ENCODE measurements around the gene MUC21.

The MUC21 gene

DNA sequence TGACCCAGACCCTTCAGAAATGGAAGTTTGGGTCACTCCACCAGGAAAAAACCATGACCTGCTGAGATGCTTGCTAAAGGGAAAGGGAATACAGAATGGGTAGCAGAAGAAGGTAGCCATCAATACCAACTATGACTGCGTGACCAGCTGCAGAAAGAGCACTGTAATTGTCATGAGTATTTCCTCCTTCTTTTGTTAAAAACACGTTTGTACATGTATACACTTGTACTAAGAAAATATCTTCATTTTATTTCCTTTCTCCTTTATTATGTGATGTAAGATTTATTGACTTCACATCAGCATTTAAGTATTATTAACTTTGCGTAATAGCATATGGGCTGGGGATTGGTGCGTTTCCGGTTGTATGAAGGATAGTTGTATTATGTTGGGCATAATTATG is 12.6 kb upstream of the MUC21 start:
- Histone ChIP-seq H2AFZ (ENCODE audit: low read length) (no peak overlapping the region), H3K9me3 (ENCODE audit: low read length) (no peaks in the 10 kb centered on the region), H3F3A (ENCODE audit: insufficient read depth, low read length) (no peaks in the 10 kb centered on the region), H3K4me3 (ENCODE audit: low read depth, low read length, poor library complexity, severe bottlenecking) (no peak overlapping the region), H3K36me3 (ENCODE audit: insufficient read depth, low read length) (no peaks in the 10 kb centered on the region), H3K9me2 (ENCODE audit: low read depth, low read length) (no peaks in the 10 kb centered on the region), H3K4me1 (ENCODE audit: insufficient read depth, low read length, severe bottlenecking) (no peaks in the 10 kb centered on the region), H3K4me2 (ENCODE audit: low read length) (no peak overlapping the region), H3K9ac (ENCODE audit: low read length) (no peak overlapping the region), H3K79me2 (ENCODE audit: insufficient read depth, low read length) (no peaks in the 10 kb centered on the region), H3K27me3 (ENCODE audit: insufficient read depth, low read length) (peaks cover 3% of the 10 kb centered on the region; the same call in 1 of the 2 replicates), H4K20me1 (ENCODE audit: insufficient read depth, low read length) (no peaks in the 10 kb centered on the region), H3K27ac (ENCODE audit: low read depth, low read length, poor library complexity, severe bottlenecking) (no peak overlapping the region)
- TF ChIP-seq, protein P1, sequence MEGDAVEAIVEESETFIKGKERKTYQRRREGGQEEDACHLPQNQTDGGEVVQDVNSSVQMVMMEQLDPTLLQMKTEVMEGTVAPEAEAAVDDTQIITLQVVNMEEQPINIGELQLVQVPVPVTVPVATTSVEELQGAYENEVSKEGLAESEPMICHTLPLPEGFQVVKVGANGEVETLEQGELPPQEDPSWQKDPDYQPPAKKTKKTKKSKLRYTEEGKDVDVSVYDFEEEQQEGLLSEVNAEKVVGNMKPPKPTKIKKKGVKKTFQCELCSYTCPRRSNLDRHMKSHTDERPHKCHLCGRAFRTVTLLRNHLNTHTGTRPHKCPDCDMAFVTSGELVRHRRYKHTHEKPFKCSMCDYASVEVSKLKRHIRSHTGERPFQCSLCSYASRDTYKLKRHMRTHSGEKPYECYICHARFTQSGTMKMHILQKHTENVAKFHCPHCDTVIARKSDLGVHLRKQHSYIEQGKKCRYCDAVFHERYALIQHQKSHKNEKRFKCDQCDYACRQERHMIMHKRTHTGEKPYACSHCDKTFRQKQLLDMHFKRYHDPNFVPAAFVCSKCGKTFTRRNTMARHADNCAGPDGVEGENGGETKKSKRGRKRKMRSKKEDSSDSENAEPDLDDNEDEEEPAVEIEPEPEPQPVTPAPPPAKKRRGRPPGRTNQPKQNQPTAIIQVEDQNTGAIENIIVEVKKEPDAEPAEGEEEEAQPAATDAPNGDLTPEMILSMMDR (IDR thresholded peaks at IDR 0.05; ENCODE audit: low read length) = no peak
- TF ChIP-seq EZH2 (IDR thresholded peaks at IDR 0.05; ENCODE audit: borderline replicate concordance, low read length) = no peak

DNA sequence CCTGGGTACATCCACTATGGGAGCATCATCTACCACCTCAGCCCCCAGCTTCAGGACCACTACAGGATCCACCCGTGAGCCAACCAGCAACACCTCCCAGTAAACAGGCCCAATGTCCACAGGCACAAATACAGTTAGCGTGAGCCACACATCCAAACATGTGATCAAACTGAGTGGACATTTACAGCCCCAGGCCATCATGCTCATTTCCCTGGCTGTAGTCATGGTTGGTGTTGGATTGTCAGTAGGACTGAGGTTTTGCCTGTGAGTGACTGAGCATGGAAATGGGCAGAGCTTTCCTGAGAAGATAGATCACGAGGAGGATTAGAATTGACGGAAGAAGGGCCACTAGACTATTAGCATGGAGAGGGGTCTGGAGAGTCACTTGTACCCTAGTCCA is 10.7 kb upstream of the MUC21 start:
- no peaks in the 10 kb centered on the region for H3K79me2 ChIP-seq (ENCODE audit: insufficient read depth, low read length)
- H4K20me1 ChIP-seq (ENCODE audit: insufficient read depth, low read length) = no peaks in the 10 kb centered on the region
- H3K27ac ChIP-seq (ENCODE audit: low read depth, low read length, poor library complexity, severe bottlenecking) = no peak overlapping the region
- TF ChIP-seq, protein P1 (IDR thresholded peaks at IDR 0.05; ENCODE audit: low read length) = no peak
- TF ChIP-seq EZH2 (IDR thresholded peaks at IDR 0.05; ENCODE audit: borderline replicate concordance, low read length) = no peak
- H3K27me3 ChIP-seq (ENCODE audit: insufficient read depth, low read length) = peaks cover 3% of the 10 kb centered on the region; the same call in 1 of the 2 replicates
- H3K9me3 ChIP-seq (ENCODE audit: low read length) = no peaks in the 10 kb centered on the region
- no peaks in the 10 kb centered on the region for H3K4me1 ChIP-seq (ENCODE audit: insufficient read depth, low read length, severe bottlenecking)
- H3K9me2 ChIP-seq (ENCODE audit: low read depth, low read length) = no peaks in the 10 kb centered on the region
- no peaks in the 10 kb centered on the region for H3F3A ChIP-seq (ENCODE audit: insufficient read depth, low read length)
- no peak overlapping the region for H3K9ac ChIP-seq (ENCODE audit: low read length)
- no peak overlapping the region for H3K4me2 ChIP-seq (ENCODE audit: low read length)
- H2AFZ ChIP-seq (ENCODE audit: low read length) = no peak overlapping the region
- H3K36me3 ChIP-seq (ENCODE audit: insufficient read depth, low read length) = no peaks in the 10 kb centered on the region
- H3K4me3 ChIP-seq (ENCODE audit: low read depth, low read length, poor library complexity, severe bottlenecking) = no peak overlapping the region

GRCh38 chr6:30974490-30975252 is 8.8 kb upstream of the MUC21 start:
- no peaks in the 10 kb centered on the region for H3K79me2 ChIP-seq (ENCODE audit: insufficient read depth, low read length)
- H3K4me3 ChIP-seq (ENCODE audit: low read depth, low read length, poor library complexity, severe bottlenecking) = no peak overlapping the region
- no peak overlapping the region for H2AFZ ChIP-seq (ENCODE audit: low read length)
- no peaks in the 10 kb centered on the region for H4K20me1 ChIP-seq (ENCODE audit: insufficient read depth, low read length)
- H3K9me2 ChIP-seq (ENCODE audit: low read depth, low read length) = no peaks in the 10 kb centered on the region
- no peak overlapping the region for H3K9ac ChIP-seq (ENCODE audit: low read length)
- H3K36me3 ChIP-seq (ENCODE audit: insufficient read depth, low read length) = no peaks in the 10 kb centered on the region
- H3K9me3 ChIP-seq (ENCODE audit: low read length) = no peaks in the 10 kb centered on the region
- no peak overlapping the region for H3K4me2 ChIP-seq (ENCODE audit: low read length)
- H3K4me1 ChIP-seq (ENCODE audit: insufficient read depth, low read length, severe bottlenecking) = no peaks in the 10 kb centered on the region
- TF ChIP-seq EZH2 (IDR thresholded peaks at IDR 0.05; ENCODE audit: borderline replicate concordance, low read length) = no peak
- TF ChIP-seq, protein P1 (IDR thresholded peaks at IDR 0.05; ENCODE audit: low read length) = no peak
- peaks cover 3% of the 10 kb centered on the region; the same call in 1 of the 2 replicates for H3K27me3 ChIP-seq (ENCODE audit: insufficient read depth, low read length)
- no peak overlapping the region for H3K27ac ChIP-seq (ENCODE audit: low read depth, low read length, poor library complexity, severe bottlenecking)
- H3F3A ChIP-seq (ENCODE audit: insufficient read depth, low read length) = no peaks in the 10 kb centered on the region

All from OCI-LY1 (cell line).